PC-3 (cell line): ENCODE measurements around the gene JAK3. TPM values are rescaled to one million over a fixed set of nuclear protein-coding genes. Genes with fewer than 3 reads are reported as not detected.
"Not testable (repeated sequence)": the region's sequence is repeated elsewhere in the genome, so short reads cannot be mapped to it uniquely, and the experiment has no call there.

ENCODE experiments used
- ATAC-seq: fragments of 200-7000 bp; cut with Tn5 transposase; 2 replicates; pipeline ENCODE4 v1.9.1; 2020; ENCODE audit warnings: mild to moderate bottlenecking, moderate library complexity
- BruUV-seq: library from RNA; stranded (reverse); fragments of 400-500 nt; replicated peaks from 2 replicates; lab custom pipeline; 2021; lab: Mats Ljungman, UMichigan
- CTCF ChIA-PET: fragments of 300-600 bp; sonication (Branson Sonifier 250); formaldehyde crosslinking; loops from one replicate; lab custom pipeline; 2022; ENCODE audit warnings: antibody characterized with exemption; lab: Charles Lee
- POLR2A ChIA-PET: fragments of 300-600 bp; sonication (Branson Sonifier 250); formaldehyde crosslinking; loops from one replicate; lab custom pipeline; 2022; ENCODE audit warnings: antibody characterized with exemption; ENCODE audit not compliant: unreplicated experiment; lab: Charles Lee
- DNase-seq: peaks from one replicate; pipeline ENCODE4 v3.0.0-alpha.2; 2015
- H2AFZ ChIP-seq: fragments of 300-600 bp; sonication (generic); 2 replicates; pipeline ENCODE4 v1.6.0; 2016; ENCODE audit warnings: antibody characterized with exemption, low read length
- H3F3A ChIP-seq: fragments of 300-600 bp; sonication (generic); one replicate; pipeline ENCODE4 v1.6.0; 2017; ENCODE audit warnings: antibody characterized with exemption, low read length, control low read depth, mild to moderate bottlenecking; ENCODE audit not compliant: unreplicated experiment
- H3K27ac ChIP-seq: fragments of 300-600 bp; sonication (generic); 2 replicates; pipeline ENCODE4 v1.5.1; 2016; ENCODE audit warnings: mild to moderate bottlenecking, low read length
- H3K27me3 ChIP-seq: fragments of 300-600 bp; sonication (generic); 2 replicates; pipeline ENCODE4 v1.6.1; 2016; ENCODE audit warnings: low read length, mixed read lengths
- H3K36me3 ChIP-seq: fragments of 300-600 bp; sonication (generic); 2 replicates; pipeline ENCODE4 v1.6.1; 2016; ENCODE audit warnings: low read depth, mixed run types, low read length, mixed read lengths
- H3K4me1 ChIP-seq: fragments of 300-600 bp; sonication (generic); 2 replicates; pipeline ENCODE4 v1.5.1; 2016; ENCODE audit warnings: low read length; ENCODE audit not compliant: insufficient read depth
- H3K4me2 ChIP-seq: fragments of 300-600 bp; sonication (generic); 2 replicates; pipeline ENCODE4 v1.6.0; 2016; ENCODE audit warnings: low read length
- H3K4me3 ChIP-seq: fragments of 300-600 bp; sonication (generic); 2 replicates; pipeline ENCODE4 v1.5.1; 2016; ENCODE audit warnings: mild to moderate bottlenecking, low read length, mixed read lengths
- H3K79me2 ChIP-seq: fragments of 300-600 bp; sonication (generic); 2 replicates; pipeline ENCODE4 v1.6.1; 2017; ENCODE audit warnings: low read length, mixed read lengths
- H3K9ac ChIP-seq: fragments of 300-600 bp; sonication (generic); 2 replicates; pipeline ENCODE4 v1.6.0; 2016; ENCODE audit warnings: mild to moderate bottlenecking, low read length
- H3K9me2 ChIP-seq: fragments of 300-600 bp; sonication (generic); replicated peaks from 2 replicates; pipeline ENCODE4 v1.6.1; 2016; ENCODE audit warnings: mixed run types, low read length, mixed read lengths
- H3K9me3 ChIP-seq: fragments of 300-600 bp; sonication (generic); 2 replicates; pipeline ENCODE4 v1.6.1; 2016; ENCODE audit warnings: low read length, mixed read lengths
- H4K20me1 ChIP-seq: fragments of 300-600 bp; sonication (generic); 2 replicates; pipeline ENCODE4 v1.6.1; 2016; ENCODE audit warnings: low read length, mixed read lengths
- EZH2 ChIP-seq: fragments of 300-600 bp; sonication (generic); IDR thresholded peaks from one replicate; pipeline ENCODE4 v1.6.1; 2017; ENCODE audit warnings: antibody characterized with exemption, mild to moderate bottlenecking, low read length; ENCODE audit not compliant: unreplicated experiment
- EZH2phosphoT487 ChIP-seq: fragments of 300-600 bp; sonication (generic); IDR thresholded peaks from 2 replicates; pipeline ENCODE4 v1.6.1; 2018; ENCODE audit warnings: mild to moderate bottlenecking, antibody characterized with exemption, low read length, borderline replicate concordance
- intact Hi-C: fragments of 100-400 bp; cut with micrococcal nuclease; formaldehyde crosslinking; loops from 2 replicates; pipeline ENCODE4 v1.9.0; 2023
- total RNA-seq: library from RNA; depleted of rRNA; stranded (reverse); fragments of >200 nt; gene quantifications from 2 replicates; pipeline ENCODE4 v1.2.3, GENCODE V29; 2014
- TF ChIP-seq, protein P1 (sequence below): fragments of 300-600 bp; sonication (generic); conservative IDR thresholded peaks from 2 replicates; pipeline ENCODE4 v1.5.1; 2017; ENCODE audit warnings: antibody characterized with exemption, low read depth, mild to moderate bottlenecking, low read length

The JAK3 gene
- total RNA-seq, 1 experiment from 2014 or later, result 1.5 TPM

DNA sequence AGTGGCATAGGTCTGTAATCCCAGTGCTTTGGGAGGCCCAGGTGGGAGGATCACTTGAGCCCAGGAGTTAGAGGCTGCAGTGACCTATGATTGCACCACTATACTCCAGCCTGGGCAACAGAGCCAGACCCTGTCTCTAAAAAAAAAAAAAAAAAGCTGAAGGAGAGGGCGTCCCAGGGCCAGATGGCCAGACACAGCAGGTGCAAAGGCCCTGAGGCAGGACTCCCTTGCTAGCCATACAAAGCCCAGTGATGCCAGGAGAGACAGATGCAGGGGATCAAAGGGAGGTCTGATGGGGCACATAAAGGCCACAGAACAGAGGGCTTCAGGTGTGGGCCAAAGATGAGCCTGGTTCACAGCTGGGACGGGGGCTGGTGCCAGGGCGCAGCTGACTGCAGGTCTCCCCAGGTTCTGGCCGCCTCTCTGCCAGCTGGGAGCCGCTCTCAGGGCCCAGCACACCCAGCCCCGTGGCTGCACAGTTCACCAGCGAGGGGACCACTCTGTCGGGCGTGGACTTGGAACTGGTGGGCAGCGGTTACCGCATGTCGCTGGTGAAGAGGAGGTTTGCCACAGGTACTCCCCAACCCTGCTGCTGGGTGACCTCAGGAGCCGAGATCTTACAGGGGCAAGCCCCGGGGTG lies 60.4 kb downstream of the JAK3 start:
- H3K9me2 ChIP-seq, result no peaks in the 10 kb centered on the region
- ATAC-seq, result no peak
- no peaks in the 10 kb centered on the region for H4K20me1 ChIP-seq
- no peak overlapping the region for H3K9ac ChIP-seq
- no peaks in the 10 kb centered on the region for H3K27me3 ChIP-seq
- TF ChIP-seq EZH2phosphoT487, result no peak
- TF ChIP-seq EZH2, result no peak
- TF ChIP-seq, protein P1, sequence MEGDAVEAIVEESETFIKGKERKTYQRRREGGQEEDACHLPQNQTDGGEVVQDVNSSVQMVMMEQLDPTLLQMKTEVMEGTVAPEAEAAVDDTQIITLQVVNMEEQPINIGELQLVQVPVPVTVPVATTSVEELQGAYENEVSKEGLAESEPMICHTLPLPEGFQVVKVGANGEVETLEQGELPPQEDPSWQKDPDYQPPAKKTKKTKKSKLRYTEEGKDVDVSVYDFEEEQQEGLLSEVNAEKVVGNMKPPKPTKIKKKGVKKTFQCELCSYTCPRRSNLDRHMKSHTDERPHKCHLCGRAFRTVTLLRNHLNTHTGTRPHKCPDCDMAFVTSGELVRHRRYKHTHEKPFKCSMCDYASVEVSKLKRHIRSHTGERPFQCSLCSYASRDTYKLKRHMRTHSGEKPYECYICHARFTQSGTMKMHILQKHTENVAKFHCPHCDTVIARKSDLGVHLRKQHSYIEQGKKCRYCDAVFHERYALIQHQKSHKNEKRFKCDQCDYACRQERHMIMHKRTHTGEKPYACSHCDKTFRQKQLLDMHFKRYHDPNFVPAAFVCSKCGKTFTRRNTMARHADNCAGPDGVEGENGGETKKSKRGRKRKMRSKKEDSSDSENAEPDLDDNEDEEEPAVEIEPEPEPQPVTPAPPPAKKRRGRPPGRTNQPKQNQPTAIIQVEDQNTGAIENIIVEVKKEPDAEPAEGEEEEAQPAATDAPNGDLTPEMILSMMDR, result no peak
- no peak for DNase-seq
- intact Hi-C loops, result no loop called here
- no peaks in the 10 kb centered on the region for H3K36me3 ChIP-seq
- H3K9me3 ChIP-seq, result no peaks in the 10 kb centered on the region
- no peaks in the 10 kb centered on the region for H3F3A ChIP-seq
- H3K79me2 ChIP-seq, result no peaks in the 10 kb centered on the region
- H3K27ac ChIP-seq, result no peak overlapping the region
- BruUV-seq, result no TSS peak
- no peak overlapping the region for H3K4me3 ChIP-seq
- H3K4me2 ChIP-seq, result no peak overlapping the region
- ChIA-PET CTCF (no interaction called here), POLR2A (no interaction called here)
- H2AFZ ChIP-seq, result no peak overlapping the region
- H3K4me1 ChIP-seq, result peaks cover 21% of the 10 kb centered on the region

GRCh38 chr19:17784201-17785008 lies 63.4 kb downstream of the JAK3 start:
- Histone ChIP-seq H3K79me2 (no peaks in the 10 kb centered on the region), H3K4me1 (0 out of 2 replicates have a peak, but pooled peaks cover 4% of the 10 kb centered on the region), H3K4me3 (no peak overlapping the region), H4K20me1 (no peaks in the 10 kb centered on the region), H3K9me3 (no peaks in the 10 kb centered on the region), H3K4me2 (no peak overlapping the region), H2AFZ (no peak overlapping the region), H3K36me3 (no peaks in the 10 kb centered on the region), H3K9ac (no peak overlapping the region), H3K9me2 (no peaks in the 10 kb centered on the region), H3K27me3 (no peaks in the 10 kb centered on the region), H3K27ac (no peak overlapping the region), H3F3A (no peaks in the 10 kb centered on the region)
- intact Hi-C loops, result no loop called here
- ATAC-seq (peak; percentile 47), DNase-seq (peak; percentile 71)
- CTCF ChIA-PET, result no interaction called here
- BruUV-seq, result no TSS peak
- TF ChIP-seq, protein P1, result peak; percentile 85
- no peak for TF ChIP-seq EZH2phosphoT487
- POLR2A ChIA-PET, result no interaction called here

DNA sequence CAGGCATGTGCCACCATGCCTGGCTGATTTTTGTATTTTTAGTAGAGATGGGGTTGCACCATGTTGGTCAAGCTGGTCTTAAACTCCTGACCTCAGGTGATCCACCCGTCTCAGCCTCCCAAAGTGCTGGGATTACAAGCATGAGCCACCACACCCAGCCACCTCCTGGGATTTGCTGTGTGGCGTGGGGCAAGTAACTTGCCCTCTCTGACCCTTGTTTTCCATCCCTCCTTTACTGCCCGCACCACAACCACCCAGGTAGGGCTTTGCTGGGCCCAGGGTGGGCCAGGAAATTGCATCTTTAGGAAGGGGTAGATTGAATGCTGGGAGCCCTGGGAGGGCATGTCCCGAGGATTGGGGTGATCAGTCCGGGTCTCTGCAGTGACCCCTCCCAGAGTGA lies 64.1 kb downstream of the JAK3 start:
- H3K4me2 ChIP-seq, intact Hi-C loops, H3K4me3 ChIP-seq, H3K9ac ChIP-seq, CTCF ChIA-PET, H3K36me3 ChIP-seq, H3K27me3 ChIP-seq, H3K79me2 ChIP-seq, H3K9me2 ChIP-seq, H3K27ac ChIP-seq, POLR2A ChIA-PET, H3K9me3 ChIP-seq, H3F3A ChIP-seq, ATAC-seq, DNase-seq, H2AFZ ChIP-seq, H4K20me1 ChIP-seq, BruUV-seq: not testable (repeated sequence)
- peaks cover 10% of the 10 kb centered on the region for H3K4me1 ChIP-seq
